NT2/D1 (cell line): Measurements from ENCODE around the gene ABCA3.

Source experiments
- YY1 ChIP-seq: IDR thresholded peaks from 2 replicates; pipeline ENCODE4 v1.6.1; 2011; ENCODE audit not compliant: insufficient read length, insufficient read depth
- ZNF274 ChIP-seq: IDR thresholded peaks from 2 replicates; pipeline ENCODE4 v1.6.1; 2011; ENCODE audit warnings: mild to moderate bottlenecking, low read depth, low read length

DNA sequence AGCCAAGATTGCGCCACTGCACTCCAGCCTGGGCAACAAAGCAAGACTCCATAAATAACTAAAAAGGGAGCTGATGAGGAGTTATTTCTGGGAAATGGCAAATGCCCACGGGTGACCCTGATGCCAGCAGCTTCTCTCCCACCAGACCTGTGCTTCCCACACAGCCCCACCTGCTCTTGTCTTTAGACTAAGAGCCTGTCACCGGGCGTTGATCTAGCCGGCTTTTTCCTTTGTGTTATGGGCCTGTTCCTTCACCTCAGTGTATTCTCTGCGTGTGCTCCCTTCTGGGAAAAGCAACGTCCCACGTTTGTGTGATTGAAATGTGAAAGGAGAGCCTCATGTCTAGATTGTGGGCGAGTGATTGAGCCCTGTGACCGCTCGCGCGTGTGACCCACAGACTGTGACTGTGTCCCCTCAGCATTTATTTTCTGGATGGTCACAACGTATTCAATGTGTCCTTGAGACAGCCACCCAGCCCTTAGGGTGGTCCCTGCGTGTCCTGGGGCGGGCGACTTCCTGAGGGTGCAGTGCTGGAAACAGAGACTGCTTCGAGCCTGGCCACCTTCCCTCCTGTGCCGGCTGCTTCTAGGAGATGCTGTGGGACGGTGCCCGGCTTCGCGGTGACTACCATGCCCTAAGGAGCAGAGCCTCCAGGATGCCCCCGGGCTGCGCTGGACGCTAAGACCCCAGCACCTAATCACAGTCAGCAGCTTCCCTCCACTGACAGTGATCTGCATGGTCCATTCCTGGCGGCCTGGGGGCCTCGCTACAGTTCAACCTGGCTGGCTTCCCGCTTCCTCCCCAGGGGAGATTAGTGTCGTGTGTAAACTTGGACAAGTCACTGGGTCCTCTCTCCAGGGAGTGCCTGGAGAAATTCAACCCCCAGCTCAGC is 64.8 kb downstream of the ABCA3 start:
- TF ChIP-seq YY1, result no peak
- no peak for TF ChIP-seq ZNF274
